Mesenchymal stem cell (in vitro differentiated cells and primary cell): ENCODE data around the gene SULT1C2.

ENCODE experiments used
- DNase-seq: peaks from one replicate; pipeline ENCODE4 v3.0.0-alpha.2; 2013
- H2AFZ ChIP-seq: one replicate; pipeline ENCODE4 v1.6.1; 2013; ENCODE audit warnings: low read depth, mild to moderate bottlenecking, control low read depth, inconsistent platforms, low read length, moderate library complexity
- H2AK5ac ChIP-seq: 2 replicates; pipeline ENCODE4 v1.6.1; 2013; ENCODE audit warnings: low read length, moderate library complexity, mild to moderate bottlenecking, inconsistent platforms; ENCODE audit not compliant: severe bottlenecking
- H2BK120ac ChIP-seq: one replicate; pipeline ENCODE4 v1.6.1; 2013; ENCODE audit warnings: low read depth, mild to moderate bottlenecking, inconsistent platforms, low read length, moderate library complexity
- H2BK12ac ChIP-seq, 2 experiments: one replicate each; pipeline ENCODE4 v1.6.1; 2013; ENCODE audit warnings: inconsistent platforms in 2 of 2, low read length in 2 of 2, mild to moderate bottlenecking in 2 of 2, moderate library complexity in 2 of 2, control low read depth in 1 of 2
- H2BK15ac ChIP-seq: one replicate; pipeline ENCODE4 v1.6.1; 2013; ENCODE audit warnings: mild to moderate bottlenecking, low read depth, inconsistent platforms; ENCODE audit not compliant: poor library complexity, severe bottlenecking
- H2BK5ac ChIP-seq: 2 replicates; pipeline ENCODE4 v1.6.1; 2013; ENCODE audit warnings: low read depth, mild to moderate bottlenecking, low read length, control low read depth, inconsistent platforms; ENCODE audit not compliant: poor library complexity, severe bottlenecking
- H3K14ac ChIP-seq, 2 experiments: one replicate each; pipeline ENCODE4 v1.6.1; 2013; ENCODE audit warnings: inconsistent platforms in 2 of 2, low read length in 2 of 2, control low read depth in 1 of 2, mild to moderate bottlenecking in 1 of 2, moderate library complexity in 1 of 2
- H3K18ac ChIP-seq, 2 experiments: one replicate each; pipeline ENCODE4 v1.6.1; 2013; ENCODE audit warnings: inconsistent platforms in 2 of 2, low read length in 2 of 2, control low read depth in 1 of 2, low read depth in 1 of 2, mild to moderate bottlenecking in 1 of 2
- H3K23ac ChIP-seq, 2 experiments: one replicate each; pipeline ENCODE4 v1.6.1; 2013; ENCODE audit warnings: inconsistent platforms in 2 of 2, low read length in 2 of 2, mild to moderate bottlenecking in 2 of 2, moderate library complexity in 2 of 2, control low read depth in 1 of 2
- H3K27ac ChIP-seq: 2 replicates; pipeline ENCODE4 v1.5.1; 2013; ENCODE audit warnings: mild to moderate bottlenecking, moderate library complexity, low read length, control low read depth, inconsistent platforms; ENCODE audit not compliant: poor library complexity, severe bottlenecking
- H3K27me3 ChIP-seq, 2 experiments: 2 replicates each; pipeline versions ENCODE4 v1.6.1 to v1.7.0; 2013; ENCODE audit warnings: low read length in 2 of 2, mild to moderate bottlenecking in 2 of 2, moderate library complexity in 2 of 2, control low read depth in 1 of 2, inconsistent platforms in 1 of 2; ENCODE audit not compliant: control insufficient read depth in 1 of 2, insufficient read depth in 1 of 2
- H3K36me3 ChIP-seq, 2 experiments: 2 replicates each; pipeline versions ENCODE4 v1.6.1 to v1.7.0; 2013; ENCODE audit warnings: low read length in 2 of 2, control low read depth in 1 of 2, inconsistent platforms in 1 of 2, low read depth in 1 of 2, mild to moderate bottlenecking in 1 of 2; ENCODE audit not compliant: insufficient read depth in 2 of 2, control insufficient read depth in 1 of 2
- H3K4ac ChIP-seq, 2 experiments: one replicate each; pipeline ENCODE4 v1.6.1; 2013; ENCODE audit warnings: inconsistent platforms in 2 of 2, low read length in 2 of 2, mild to moderate bottlenecking in 2 of 2, moderate library complexity in 2 of 2, control low read depth in 1 of 2, low read depth in 1 of 2
- H3K4me1 ChIP-seq: 2 replicates; pipeline ENCODE4 v1.6.1; 2013; ENCODE audit warnings: low read depth, low read length, control low read depth; ENCODE audit not compliant: control insufficient read depth, insufficient read depth
- H3K4me2 ChIP-seq: 2 replicates; pipeline ENCODE4 v1.6.1; 2013; ENCODE audit warnings: low read length, mild to moderate bottlenecking, inconsistent platforms; ENCODE audit not compliant: poor library complexity, severe bottlenecking
- H3K4me3 ChIP-seq, 2 experiments: 2 replicates each; pipeline versions ENCODE4 v1.5.1 to v1.7.0; 2013; ENCODE audit warnings: low read length in 2 of 2, mild to moderate bottlenecking in 2 of 2, control low read depth in 1 of 2, low read depth in 1 of 2; ENCODE audit not compliant: insufficient read depth in 1 of 2
- H3K79me1 ChIP-seq: replicated peaks from 2 replicates; pipeline ENCODE4 v1.6.1; 2013; ENCODE audit warnings: mild to moderate bottlenecking, control low read depth, low read length, inconsistent platforms; ENCODE audit not compliant: poor library complexity, severe bottlenecking
- H3K9ac ChIP-seq: 2 replicates; pipeline ENCODE4 v1.7.0; 2013; ENCODE audit warnings: mild to moderate bottlenecking, low read length, moderate library complexity
- H3K9me3 ChIP-seq: 2 replicates; pipeline ENCODE4 v1.7.0; 2013; ENCODE audit warnings: mild to moderate bottlenecking, low read length; ENCODE audit not compliant: control insufficient read depth
- H4K8ac ChIP-seq: one replicate; pipeline ENCODE4 v1.6.1; 2013; ENCODE audit warnings: inconsistent platforms, mild to moderate bottlenecking, low read length, moderate library complexity
- H4K91ac ChIP-seq: one replicate; pipeline ENCODE4 v1.6.1; 2013; ENCODE audit warnings: mild to moderate bottlenecking, low read length, inconsistent platforms
- WGBS: methylation state at CpG from one replicate; pipeline ENCODE4 v1.1.7; 2013; ENCODE audit warnings: mixed read lengths; 5-methylcytosine and 5-hydroxymethylcytosine counted together

Gene SULT1C2

DNA sequence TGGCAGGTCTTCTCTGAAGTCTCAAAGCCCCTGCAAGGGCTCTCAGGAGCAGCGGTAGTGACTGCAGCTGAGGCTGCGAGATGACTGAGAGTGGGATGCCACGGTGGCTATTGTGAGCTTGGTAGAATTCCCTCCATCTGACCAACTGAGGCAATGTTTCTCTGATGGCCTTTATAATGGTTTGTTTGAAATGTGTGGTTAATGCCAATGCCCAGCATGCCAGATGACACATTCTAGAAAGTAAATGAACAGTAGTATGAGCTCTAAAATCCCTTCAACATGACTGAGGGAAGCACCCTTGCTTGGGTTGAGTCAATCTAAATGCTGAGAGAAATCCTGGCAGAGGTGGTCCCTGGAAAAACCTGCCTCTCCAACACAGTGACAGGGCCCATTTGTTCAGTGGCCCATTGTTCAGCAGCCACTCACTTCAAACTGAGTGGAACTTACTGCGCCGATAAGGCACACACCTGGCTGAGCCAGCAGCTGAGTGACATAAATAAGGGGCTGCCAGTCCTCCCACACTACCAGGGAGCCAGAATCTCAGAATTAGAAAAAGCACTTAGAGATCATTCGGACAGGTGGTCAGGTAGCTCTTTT lies 31.7 kb downstream of the SULT1C2 start:
- H4K91ac ChIP-seq, result no peak overlapping the region
- no peak overlapping the region for H3K4me3 ChIP-seq
- no peak overlapping the region for H3K9ac ChIP-seq
- H4K8ac ChIP-seq, result no peak overlapping the region
- no peak overlapping the region for H2BK12ac ChIP-seq
- no peak overlapping the region for H3K27ac ChIP-seq
- no peaks in the 10 kb centered on the region for H3K36me3 ChIP-seq
- H3K27me3 ChIP-seq, result no peaks in the 10 kb centered on the region
- no peak overlapping the region for H3K4me2 ChIP-seq
- 100% methylated on average over 3 of the region's 6 CpGs for WGBS
- DNase-seq, result no peak
- no peak overlapping the region for H2BK120ac ChIP-seq
- no peaks in the 10 kb centered on the region for H3K79me1 ChIP-seq
- H2BK15ac ChIP-seq, result no peak overlapping the region
- peaks cover 20% of the 10 kb centered on the region for H3K4me1 ChIP-seq
- peak overlapping the region; percentile 83 for H2AK5ac ChIP-seq
- H3K4ac ChIP-seq, result no peak overlapping the region
- H2BK5ac ChIP-seq, result no peak overlapping the region
- H3K23ac ChIP-seq, result no peak overlapping the region
- H2AFZ ChIP-seq, result no peak overlapping the region
- no peaks in the 10 kb centered on the region for H3K9me3 ChIP-seq
- no peak overlapping the region for H3K18ac ChIP-seq
- H3K14ac ChIP-seq, result no peak overlapping the region

DNA sequence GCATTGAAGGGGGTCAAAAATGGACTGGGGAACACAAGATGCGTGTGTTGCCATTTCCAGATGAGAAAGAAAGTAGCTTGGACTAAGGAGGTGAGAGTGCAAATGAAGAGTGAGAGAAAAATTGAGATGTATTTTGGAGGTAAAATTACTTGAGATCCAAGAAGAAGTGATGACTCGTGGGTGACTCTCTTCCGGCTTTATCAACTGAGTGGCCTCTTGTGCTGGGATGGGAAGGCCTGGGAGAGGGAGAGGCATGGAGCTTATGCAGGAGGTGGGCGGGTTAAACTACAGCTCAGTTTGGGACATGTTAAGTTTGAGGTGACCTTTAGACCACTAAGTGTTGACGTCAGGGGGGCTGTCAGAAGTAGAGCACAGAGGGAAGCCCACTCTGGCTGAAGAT lies 34.9 kb downstream of the SULT1C2 start:
- H3K9ac ChIP-seq, result peak overlapping the region; percentile 66
- no peak overlapping the region for H3K4me2 ChIP-seq
- WGBS, result 58% methylated on average over 5 of the region's 5 CpGs

DNA sequence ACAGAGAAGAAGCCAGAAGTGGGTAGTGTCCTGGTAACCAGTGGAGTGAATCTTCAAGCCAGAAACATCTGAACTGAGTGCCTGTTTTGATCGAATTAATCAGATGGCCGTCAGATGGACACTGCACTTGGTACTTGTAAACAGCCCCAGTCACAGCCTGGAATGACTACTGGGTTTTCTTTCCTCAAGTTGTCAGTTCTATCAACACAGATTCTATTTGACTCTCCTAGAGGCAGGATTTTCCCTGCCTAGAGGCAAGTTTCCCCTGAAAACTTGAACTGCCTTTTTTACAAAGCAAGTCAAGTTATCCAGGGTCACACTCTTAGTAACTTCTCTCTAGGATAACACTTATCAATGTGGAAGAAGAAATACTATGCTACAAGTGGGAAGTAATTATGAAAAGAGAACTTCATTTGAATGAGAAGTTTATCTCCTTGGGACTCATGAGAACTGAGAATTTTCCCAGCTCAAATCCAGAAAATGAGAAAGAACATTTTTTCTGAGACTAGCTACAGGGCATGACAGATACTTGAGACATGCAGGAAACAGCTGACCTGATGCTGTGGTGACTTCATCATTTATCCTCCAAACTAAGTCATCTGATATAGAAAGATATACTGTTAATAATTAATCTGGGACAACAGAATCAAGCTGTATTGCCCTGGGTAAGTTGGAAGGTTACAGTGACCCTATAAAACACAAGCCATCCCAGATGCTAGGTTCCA lies 36.0 kb downstream of the SULT1C2 start:
- H2AK5ac ChIP-seq, result peak overlapping the region; percentile 71
- no peaks in the 10 kb centered on the region for H3K36me3 ChIP-seq
- H3K4ac ChIP-seq, result no peak overlapping the region
- peaks cover 10% of the 10 kb centered on the region for H3K4me1 ChIP-seq
- H2BK120ac ChIP-seq, result no peak overlapping the region
- no peak overlapping the region for H2BK15ac ChIP-seq
- 86% methylated on average over 2 of the region's 2 CpGs for WGBS
- H3K9me3 ChIP-seq, result no peaks in the 10 kb centered on the region
- H2BK12ac ChIP-seq, result no peak overlapping the region
- H4K91ac ChIP-seq, result no peak overlapping the region
- H3K4me3 ChIP-seq, result no peak overlapping the region
- DNase-seq, result peak; percentile 63
- H2AFZ ChIP-seq, result no peak overlapping the region
- H3K4me2 ChIP-seq, result no peak overlapping the region
- peak overlapping the region; percentile 70 for H3K27ac ChIP-seq
- no peak overlapping the region for H2BK5ac ChIP-seq
- H3K79me1 ChIP-seq, result no peaks in the 10 kb centered on the region
- H4K8ac ChIP-seq, result no peak overlapping the region
- peak overlapping the region; percentile 66 for H3K9ac ChIP-seq
- H3K27me3 ChIP-seq, result no peaks in the 10 kb centered on the region
- H3K23ac ChIP-seq, result no peak overlapping the region
- H3K14ac ChIP-seq, result no peak overlapping the region
- no peak overlapping the region for H3K18ac ChIP-seq

More for the DNA sequence above, 34.9 kb downstream of the SULT1C2 start:
- H3K23ac ChIP-seq, result no peak overlapping the region
- no peak overlapping the region for H4K91ac ChIP-seq
- no peaks in the 10 kb centered on the region for H3K79me1 ChIP-seq
- no peaks in the 10 kb centered on the region for H3K27me3 ChIP-seq
- H3K4me1 ChIP-seq, result peaks cover 13% of the 10 kb centered on the region
- no peaks in the 10 kb centered on the region for H3K9me3 ChIP-seq
- H3K36me3 ChIP-seq, result no peaks in the 10 kb centered on the region
- no peak overlapping the region for H4K8ac ChIP-seq
- no peak overlapping the region for H2BK12ac ChIP-seq
- H2AFZ ChIP-seq, result no peak overlapping the region
- H2BK15ac ChIP-seq, result peak overlapping the region; percentile 6
- H2BK120ac ChIP-seq, result no peak overlapping the region
- H3K4ac ChIP-seq, result no peak overlapping the region
- no peak overlapping the region for H3K14ac ChIP-seq
- no peak overlapping the region for H3K18ac ChIP-seq
- H2AK5ac ChIP-seq, result peak overlapping the region; percentile 57
- DNase-seq, result peak; percentile 25
- H3K4me3 ChIP-seq, result no peak overlapping the region
- H2BK5ac ChIP-seq, result no peak overlapping the region
- H3K27ac ChIP-seq, result no peak overlapping the region

DNA sequence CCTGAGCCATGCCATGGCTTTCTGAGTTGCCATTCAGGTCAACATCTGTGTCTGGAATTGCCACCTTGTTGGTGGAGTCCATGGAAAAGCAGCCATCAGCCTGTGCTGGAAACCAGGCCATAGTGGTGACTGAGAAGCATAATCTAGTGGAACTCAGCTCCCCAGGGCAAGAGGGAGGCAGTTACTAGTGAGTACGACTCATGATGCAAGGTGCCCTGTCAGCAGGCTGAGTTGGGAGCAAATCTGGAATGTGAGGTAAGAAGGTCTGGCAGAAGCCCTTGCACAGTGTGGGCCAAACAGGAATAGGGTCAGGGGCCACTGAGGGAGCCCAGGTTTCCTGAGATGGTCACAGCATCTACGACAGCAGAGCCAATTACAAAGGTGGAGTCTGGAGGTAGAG lies 37.1 kb downstream of the SULT1C2 start:
- Histone ChIP-seq H2BK15ac (no peak overlapping the region), H3K4me3 (no peak overlapping the region), H3K27ac (no peak overlapping the region), H2BK5ac (no peak overlapping the region), H4K8ac (no peak overlapping the region), H3K9me3 (no peaks in the 10 kb centered on the region), H3K18ac (no peak overlapping the region), H2AK5ac (peak overlapping the region; percentile 74), H3K9ac (peak overlapping the region; percentile 66), H3K23ac (no peak overlapping the region), H3K4ac (no peak overlapping the region), H2BK12ac (peak overlapping the region in 1 of 2 experiments; percentile 15), H3K27me3 (no peaks in the 10 kb centered on the region), H3K79me1 (no peaks in the 10 kb centered on the region), H3K14ac (no peak overlapping the region), H2BK120ac (no peak overlapping the region), H2AFZ (no peak overlapping the region), H4K91ac (peak overlapping the region; percentile 58), H3K4me1 (peaks cover 10% of the 10 kb centered on the region), H3K4me2 (no peak overlapping the region), H3K36me3 (no peaks in the 10 kb centered on the region)
- WGBS, result 100% methylated on average over 2 of the region's 2 CpGs
- no peak for DNase-seq
